Measurements from ENCODE around the gene RYR1.
A peak's percentile ranks its signal among the peaks of the same experiment; 100 is the strongest.
"Not testable (repeated sequence)": the region's sequence is repeated elsewhere in the genome, so short reads cannot be mapped to it uniquely, and the experiment has no call there.

The RYR1 gene

GRCh38 chr19:38514812-38515633 is 81.5 kb downstream of the RYR1 start:
- peak; percentile 25 for DNase-seq (ENCODE audit: low read depth)

GRCh38 chr19:38515896-38516295 is 82.4 kb downstream of the RYR1 start:
- DNase-seq (ENCODE audit: low read depth) = no peak

GRCh38 chr19:38516802-38517201 is 83.3 kb downstream of the RYR1 start:
- no peak for DNase-seq (ENCODE audit: low read depth)

GRCh38 chr19:38517321-38517720 is 83.8 kb downstream of the RYR1 start:
- DNase-seq (ENCODE audit: low read depth) = no peak

GRCh38 chr19:38517980-38518379 is 84.5 kb downstream of the RYR1 start:
- not testable (repeated sequence) for DNase-seq (ENCODE audit: low read depth)

GRCh38 chr19:38519168-38519567 is 85.7 kb downstream of the RYR1 start:
- DNase-seq (ENCODE audit: low read depth) = no peak

GRCh38 chr19:38519988-38520387 is 86.5 kb downstream of the RYR1 start:
- DNase-seq (ENCODE audit: low read depth) = no peak

- no peak for DNase-seq (ENCODE audit: low read depth)
Measured at GRCh38 chr19:38522915-38523314, 89.4 kb downstream of the RYR1 start.

- no peak for DNase-seq (ENCODE audit: low read depth)
Measured at GRCh38 chr19:38523319-38523718, 89.8 kb downstream of the RYR1 start.

- no peak for DNase-seq (ENCODE audit: low read depth)
Measured at GRCh38 chr19:38524369-38524768, 90.9 kb downstream of the RYR1 start.

- no peak for DNase-seq (ENCODE audit: low read depth)
Measured at GRCh38 chr19:38524994-38525634, 91.6 kb downstream of the RYR1 start.

GRCh38 chr19:38526430-38526829 is 92.9 kb downstream of the RYR1 start:
- no peak for DNase-seq (ENCODE audit: low read depth)

- DNase-seq (ENCODE audit: low read depth) = no peak
Measured at GRCh38 chr19:38527466-38528136, 94.1 kb downstream of the RYR1 start.

GRCh38 chr19:38528213-38528755 is 94.8 kb downstream of the RYR1 start:
- no peak for DNase-seq (ENCODE audit: low read depth)

GRCh38 chr19:38528931-38529330 is 95.4 kb downstream of the RYR1 start:
- DNase-seq (ENCODE audit: low read depth) = no peak

GRCh38 chr19:38531515-38531914 is 98.0 kb downstream of the RYR1 start:
- DNase-seq (ENCODE audit: low read depth) = no peak

- DNase-seq (ENCODE audit: low read depth) = no peak
Measured at GRCh38 chr19:38532939-38533338, 99.4 kb downstream of the RYR1 start.

GRCh38 chr19:38534574-38534973 is 101.1 kb downstream of the RYR1 start:
- DNase-seq (ENCODE audit: low read depth) = no peak

- DNase-seq (ENCODE audit: low read depth) = no peak
Measured at GRCh38 chr19:38535212-38535611, 101.7 kb downstream of the RYR1 start.

GRCh38 chr19:38537071-38537936 is 103.8 kb downstream of the RYR1 start:
- no peak for DNase-seq (ENCODE audit: low read depth)

- peak; percentile 58 for DNase-seq (ENCODE audit: low read depth)
Measured at GRCh38 chr19:38538386-38538785, 104.9 kb downstream of the RYR1 start.

All from fibroblast of gingiva (primary cell).